Mesendoderm (in vitro differentiated cells): ENCODE data around the gene SLC8B1.

Experiments
- DNase-seq: peaks from one replicate; pipeline ENCODE4 v3.0.0; 2013
- H2AK5ac ChIP-seq: 2 replicates; pipeline ENCODE4 v1.6.1; 2013; ENCODE audit warnings: low read length, inconsistent platforms
- H2BK120ac ChIP-seq: 2 replicates; pipeline ENCODE4 v1.6.1; 2013; ENCODE audit warnings: low read depth, mild to moderate bottlenecking, low read length, moderate library complexity, mixed read lengths
- H2BK15ac ChIP-seq: replicated peaks from 2 replicates; pipeline ENCODE4 v1.6.1; 2013; ENCODE audit warnings: low read depth, mild to moderate bottlenecking, moderate library complexity
- H2BK5ac ChIP-seq: 2 replicates; pipeline ENCODE4 v1.6.1; 2013; ENCODE audit warnings: low read length, inconsistent platforms
- H3K18ac ChIP-seq: 2 replicates; pipeline ENCODE4 v1.6.1; 2013; ENCODE audit warnings: mild to moderate bottlenecking, low read length, mixed read lengths
- H3K23ac ChIP-seq: one replicate; pipeline ENCODE4 v1.6.1; 2013; ENCODE audit warnings: low read length
- H3K27ac ChIP-seq: 2 replicates; pipeline ENCODE4 v1.5.1; 2013; ENCODE audit warnings: low read depth, mild to moderate bottlenecking, inconsistent platforms, low read length, moderate library complexity
- H3K27me3 ChIP-seq: 2 replicates; pipeline ENCODE4 v1.6.1; 2013; ENCODE audit warnings: low read length, control low read depth, mild to moderate bottlenecking, inconsistent platforms; ENCODE audit not compliant: insufficient read depth, poor library complexity
- H3K36me3 ChIP-seq: 2 replicates; pipeline ENCODE4 v1.6.1; 2013; ENCODE audit warnings: low read length, inconsistent platforms; ENCODE audit not compliant: control insufficient read depth, insufficient read depth
- H3K4ac ChIP-seq: one replicate; pipeline ENCODE4 v1.6.1; 2013; ENCODE audit warnings: low read depth, mild to moderate bottlenecking, low read length, moderate library complexity
- H3K4me1 ChIP-seq: 2 replicates; pipeline ENCODE4 v1.6.1; 2013; ENCODE audit warnings: low read depth, low read length, inconsistent platforms; ENCODE audit not compliant: control insufficient read depth
- H3K4me2 ChIP-seq: 2 replicates; pipeline ENCODE4 v1.6.1; 2013; ENCODE audit warnings: low read length
- H3K4me3 ChIP-seq: 2 replicates; pipeline ENCODE4 v1.5.1; 2013; ENCODE audit warnings: mild to moderate bottlenecking, low read length
- H3K56ac ChIP-seq: one replicate; pipeline ENCODE4 v1.6.1; 2013; ENCODE audit warnings: low read length
- H3K79me1 ChIP-seq: 2 replicates; pipeline ENCODE4 v1.6.1; 2013; ENCODE audit warnings: low read length, inconsistent platforms
- H3K79me2 ChIP-seq: 2 replicates; pipeline ENCODE4 v1.6.1; 2013; ENCODE audit warnings: mild to moderate bottlenecking, low read length; ENCODE audit not compliant: control insufficient read depth, insufficient read depth
- H3K9ac ChIP-seq: 2 replicates; pipeline ENCODE4 v1.6.1; 2013; ENCODE audit warnings: low read length, inconsistent platforms
- H4K5ac ChIP-seq: one replicate; pipeline ENCODE4 v1.6.1; 2013; ENCODE audit warnings: low read length
- H4K8ac ChIP-seq: one replicate; pipeline ENCODE4 v1.6.1; 2013; ENCODE audit warnings: low read depth, mild to moderate bottlenecking, control low read depth, low read length, moderate library complexity
- WGBS: extraction: QIAGEN DNeasy Blood & Tissue Kit; methylation state at CpG from one replicate; pipeline ENCODE4 v1.1.7; 2013; ENCODE audit warnings: low lambda C conversion rate, missing lambda C conversion rate; ENCODE audit not compliant: insufficient coverage; ENCODE audit errors: extremely low coverage; 5-methylcytosine and 5-hydroxymethylcytosine counted together

Gene SLC8B1

GRCh38 chr12:113260127-113260526 lies 74.8 kb downstream of the SLC8B1 start:
- Histone ChIP-seq H3K4me3 (no peak overlapping the region), H2BK15ac (no peak overlapping the region), H3K9ac (no peak overlapping the region), H3K4ac (no peak overlapping the region), H3K79me1 (no peaks in the 10 kb centered on the region), H2AK5ac (no peak overlapping the region), H4K8ac (no peak overlapping the region), H3K27me3 (no peaks in the 10 kb centered on the region), H2BK120ac (no peak overlapping the region), H3K79me2 (no peaks in the 10 kb centered on the region), H3K56ac (no peak overlapping the region), H3K18ac (no peak overlapping the region), H3K36me3 (no peaks in the 10 kb centered on the region), H4K5ac (no peak overlapping the region), H3K23ac (no peak overlapping the region), H3K4me2 (no peak overlapping the region), H2BK5ac (no peak overlapping the region), H3K27ac (no peak overlapping the region), H3K4me1 (no peaks in the 10 kb centered on the region)
- no peak for DNase-seq
- WGBS, result no CpG with 5 or more reads among the region's 5 CpGs

- no peak overlapping the region for H3K56ac ChIP-seq
- no peak overlapping the region for H2BK15ac ChIP-seq
- H3K36me3 ChIP-seq, result no peaks in the 10 kb centered on the region
- no peak overlapping the region for H4K5ac ChIP-seq
- H3K27me3 ChIP-seq, result no peaks in the 10 kb centered on the region
- H2BK5ac ChIP-seq, result no peak overlapping the region
- H3K23ac ChIP-seq, result no peak overlapping the region
- no peaks in the 10 kb centered on the region for H3K79me2 ChIP-seq
- H3K4me1 ChIP-seq, result peaks cover 2% of the 10 kb centered on the region
- DNase-seq, result no peak
- H4K8ac ChIP-seq, result no peak overlapping the region
- no peaks in the 10 kb centered on the region for H3K79me1 ChIP-seq
- H3K4me3 ChIP-seq, result no peak overlapping the region
- no peak overlapping the region for H3K27ac ChIP-seq
- H3K18ac ChIP-seq, result no peak overlapping the region
- no peak overlapping the region for H3K4me2 ChIP-seq
- H2BK120ac ChIP-seq, result no peak overlapping the region
- H3K4ac ChIP-seq, result no peak overlapping the region
- H3K9ac ChIP-seq, result no peak overlapping the region
- no peak overlapping the region for H2AK5ac ChIP-seq
These were observed 77.3 kb downstream of the SLC8B1 start for GRCh38 chr12:113257564-113257963.

- DNase-seq, result no peak
- no peak overlapping the region for H2AK5ac ChIP-seq
- H3K4ac ChIP-seq, result no peak overlapping the region
- no peak overlapping the region for H2BK15ac ChIP-seq
- no peak overlapping the region for H2BK5ac ChIP-seq
- H3K36me3 ChIP-seq, result no peaks in the 10 kb centered on the region
- WGBS, result no CpG with 5 or more reads among the region's 4 CpGs
- H3K23ac ChIP-seq, result no peak overlapping the region
- no peaks in the 10 kb centered on the region for H3K27me3 ChIP-seq
- no peak overlapping the region for H4K5ac ChIP-seq
- no peak overlapping the region for H3K9ac ChIP-seq
- no peak overlapping the region for H3K18ac ChIP-seq
- no peak overlapping the region for H3K4me2 ChIP-seq
- H3K79me2 ChIP-seq, result no peaks in the 10 kb centered on the region
- H4K8ac ChIP-seq, result no peak overlapping the region
- H3K4me3 ChIP-seq, result no peak overlapping the region
- H3K27ac ChIP-seq, result no peak overlapping the region
- no peak overlapping the region for H3K56ac ChIP-seq
- no peaks in the 10 kb centered on the region for H3K79me1 ChIP-seq
- peaks cover 2% of the 10 kb centered on the region for H3K4me1 ChIP-seq
- H2BK120ac ChIP-seq, result no peak overlapping the region
These were observed 80.6 kb downstream of the SLC8B1 start for GRCh38 chr12:113254298-113254697.

GRCh38 chr12:113253532-113254285 lies 81.2 kb downstream of the SLC8B1 start:
- Histone ChIP-seq H2AK5ac (no peak overlapping the region), H3K4me1 (peaks cover 2% of the 10 kb centered on the region), H3K23ac (no peak overlapping the region), H2BK5ac (no peak overlapping the region), H3K27me3 (no peaks in the 10 kb centered on the region), H3K4me3 (no peak overlapping the region), H3K4me2 (no peak overlapping the region), H4K8ac (no peak overlapping the region), H3K27ac (no peak overlapping the region), H3K4ac (no peak overlapping the region), H2BK120ac (no peak overlapping the region), H3K56ac (no peak overlapping the region), H3K79me1 (no peaks in the 10 kb centered on the region), H4K5ac (no peak overlapping the region), H3K36me3 (no peaks in the 10 kb centered on the region), H3K9ac (no peak overlapping the region), H3K18ac (no peak overlapping the region), H3K79me2 (no peaks in the 10 kb centered on the region), H2BK15ac (no peak overlapping the region)
- DNase-seq, result no peak
- WGBS, result no CpG with 5 or more reads among the region's 5 CpGs

- H3K9ac ChIP-seq, result no peak overlapping the region
- peaks cover 2% of the 10 kb centered on the region for H3K4me1 ChIP-seq
- H3K18ac ChIP-seq, result no peak overlapping the region
- H3K4me2 ChIP-seq, result no peak overlapping the region
- no peak overlapping the region for H3K56ac ChIP-seq
- no peak overlapping the region for H4K8ac ChIP-seq
- no peak overlapping the region for H3K4ac ChIP-seq
- H3K23ac ChIP-seq, result no peak overlapping the region
- no peak for DNase-seq
- H3K79me1 ChIP-seq, result no peaks in the 10 kb centered on the region
- H2BK5ac ChIP-seq, result no peak overlapping the region
- H3K79me2 ChIP-seq, result no peaks in the 10 kb centered on the region
- H3K27ac ChIP-seq, result no peak overlapping the region
- no peak overlapping the region for H2AK5ac ChIP-seq
- no peaks in the 10 kb centered on the region for H3K27me3 ChIP-seq
- no peak overlapping the region for H4K5ac ChIP-seq
- H3K4me3 ChIP-seq, result no peak overlapping the region
- no peaks in the 10 kb centered on the region for H3K36me3 ChIP-seq
- H2BK15ac ChIP-seq, result no peak overlapping the region
- WGBS, result no CpG with 5 or more reads among the region's 10 CpGs
- H2BK120ac ChIP-seq, result no peak overlapping the region
These were observed 82.4 kb downstream of the SLC8B1 start for GRCh38 chr12:113252494-113252893.
